ENCODE data around the gene TIMMDC1. TPM values are rescaled to one million over a fixed set of nuclear protein-coding genes. Genes with fewer than 3 reads are reported as not detected.

Gene TIMMDC1
- total and polyA plus RNA-seq, 9 of the 15 experiments (the other 6 are each of a cell fraction or from before 2014, with no cell fraction given): 62.1 to 226 (median 86.6) TPM

DNA sequence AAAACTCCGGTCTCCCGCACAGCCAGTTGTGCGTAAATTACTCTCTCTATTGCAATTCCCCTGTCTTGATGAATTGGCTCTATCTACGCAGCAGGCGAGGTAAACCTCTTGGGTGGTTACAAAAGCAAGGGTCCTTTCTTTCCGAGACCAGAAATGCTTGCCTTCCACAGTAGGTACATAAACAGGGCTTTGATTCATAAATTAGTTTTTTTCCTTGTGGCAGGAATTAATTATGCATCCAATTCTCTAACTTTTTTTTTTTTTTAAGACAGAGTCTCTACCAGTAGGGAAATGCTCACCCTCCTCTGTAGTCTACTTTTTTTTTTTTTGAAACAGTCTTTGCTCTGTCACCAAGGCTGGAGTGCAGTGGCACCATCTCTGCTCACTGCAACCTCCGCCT lies 44.8 kb downstream of the TIMMDC1 start (continued):
- TF ChIP-seq, protein P1, sequence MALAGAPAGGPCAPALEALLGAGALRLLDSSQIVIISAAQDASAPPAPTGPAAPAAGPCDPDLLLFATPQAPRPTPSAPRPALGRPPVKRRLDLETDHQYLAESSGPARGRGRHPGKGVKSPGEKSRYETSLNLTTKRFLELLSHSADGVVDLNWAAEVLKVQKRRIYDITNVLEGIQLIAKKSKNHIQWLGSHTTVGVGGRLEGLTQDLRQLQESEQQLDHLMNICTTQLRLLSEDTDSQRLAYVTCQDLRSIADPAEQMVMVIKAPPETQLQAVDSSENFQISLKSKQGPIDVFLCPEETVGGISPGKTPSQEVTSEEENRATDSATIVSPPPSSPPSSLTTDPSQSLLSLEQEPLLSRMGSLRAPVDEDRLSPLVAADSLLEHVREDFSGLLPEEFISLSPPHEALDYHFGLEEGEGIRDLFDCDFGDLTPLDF (CRISPR knock-in tag; IDR thresholded peaks at IDR 0.05): no peak
- TF ChIP-seq HDGF (IDR thresholded peaks at IDR 0.05) (no peak), RHOXF2B (CRISPR knock-in tag; conservative IDR thresholded peaks at IDR 0.05) (no peak), KHSRP (IDR thresholded peaks at IDR 0.05) (no peak), NFE2L1 (tag; IDR thresholded peaks at IDR 0.05; ENCODE audit: borderline replicate concordance, low read depth) (no peak), DIDO1 (tag; IDR thresholded peaks at IDR 0.05; ENCODE audit: low read depth) (no peak)
- TF ChIP-seq, protein P2, sequence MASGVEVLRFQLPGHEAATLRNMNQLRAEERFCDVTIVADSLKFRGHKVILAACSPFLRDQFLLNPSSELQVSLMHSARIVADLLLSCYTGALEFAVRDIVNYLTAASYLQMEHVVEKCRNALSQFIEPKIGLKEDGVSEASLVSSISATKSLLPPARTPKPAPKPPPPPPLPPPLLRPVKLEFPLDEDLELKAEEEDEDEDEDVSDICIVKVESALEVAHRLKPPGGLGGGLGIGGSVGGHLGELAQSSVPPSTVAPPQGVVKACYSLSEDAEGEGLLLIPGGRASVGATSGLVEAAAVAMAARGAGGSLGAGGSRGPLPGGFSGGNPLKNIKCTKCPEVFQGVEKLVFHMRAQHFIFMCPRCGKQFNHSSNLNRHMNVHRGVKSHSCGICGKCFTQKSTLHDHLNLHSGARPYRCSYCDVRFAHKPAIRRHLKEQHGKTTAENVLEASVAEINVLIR (CRISPR knock-in tag; IDR thresholded peaks at IDR 0.05): no peak

DNA sequence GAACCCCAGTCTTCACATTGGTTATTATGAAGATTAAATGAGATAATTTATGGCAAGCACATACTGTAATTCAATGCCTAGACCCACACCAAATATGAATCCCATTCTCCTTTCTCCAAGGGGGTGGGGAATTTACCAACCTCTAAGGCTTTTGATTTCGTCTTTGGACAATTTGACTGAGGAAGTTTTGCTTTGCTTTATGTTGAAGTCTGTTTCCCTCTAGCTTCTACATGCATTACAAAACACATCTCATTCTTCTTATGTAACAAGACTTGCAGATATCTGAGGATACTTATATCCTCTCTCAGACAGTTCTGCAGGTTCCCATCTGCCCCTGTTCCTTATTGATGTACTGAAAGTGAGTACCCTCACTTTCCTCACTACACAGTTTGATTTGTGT lies 48.9 kb downstream of the TIMMDC1 start:
- Histone ChIP-seq H3K4me3 (no peak overlapping the region), H3K9me3 (replicated peaks; ENCODE audit: control insufficient read depth, insufficient read depth, low read depth, low read length) (no peaks in the 10 kb centered on the region), H3K27me3 (ENCODE audit: control insufficient read depth in 2 of 2, insufficient read depth in 2 of 2, low read length in 2 of 2) (no peaks in the 10 kb centered on the region), H3K36me3 (ENCODE audit: control insufficient read depth, insufficient read depth, low read length) (no peaks in the 10 kb centered on the region), H3K9me1 (ENCODE audit: control insufficient read depth, insufficient read depth, low read length) (no peaks in the 10 kb centered on the region), H3K4me2 (ENCODE audit: insufficient read depth, low read length) (no peak overlapping the region), H3K27ac (ENCODE audit: extremely low read depth, low read depth, low read length) (no peak overlapping the region), H2AFZ (ENCODE audit: low read depth, low read length) (no peak overlapping the region), H3K9ac (ENCODE audit: insufficient read depth in 1 of 2, low read depth in 2 of 2, low read length in 2 of 2) (no peak overlapping the region), H4K20me1 (replicated peaks; ENCODE audit: control insufficient read depth, insufficient read depth, low read length) (no peaks in the 10 kb centered on the region), H3K79me2 (ENCODE audit: control insufficient read depth, insufficient read depth, low read length) (no peaks in the 10 kb centered on the region), H3K4me1 (replicated peaks in 1 of 2; ENCODE audit: control insufficient read depth in 2 of 2, insufficient read depth in 2 of 2, low read length in 2 of 2) (no peaks in the 10 kb centered on the region)
- in situ Hi-C loops (cut with MboI): no loop called here
- intact Hi-C loops (cut with micrococcal nuclease): no loop called here
- FAIRE-seq: no peak
- ChIA-PET POLR2A (interaction anchor here (1.1 kb wide), 1 partner anchor 12 kb away, joined by 3 read pairs; no protein-coding TSS in a partner anchor), CTCF (ENCODE audit: low intra/inter-chr PET ratio) (no interaction called here)
- no TSS peak for BruUV-seq (replicated peaks)
- WGBS (ENCODE audit: insufficient coverage, low coverage, missing lambda C conversion rate): 29% methylated on average over 1 of the region's 1 CpG
- no peak for TF ChIP-seq ETV5 (CRISPR knock-in tag; IDR thresholded peaks at IDR 0.05; ENCODE audit: low read depth)
- no peak for TF ChIP-seq ZNF175 (CRISPR knock-in tag; IDR thresholded peaks at IDR 0.05; ENCODE audit: low read depth)
- no peak for TF ChIP-seq DNMT1 (IDR thresholded peaks at IDR 0.05)
- TF ChIP-seq SRSF3 (IDR thresholded peaks at IDR 0.05; ENCODE audit: insufficient read depth, low read length): no peak
- no peak for DNase-seq (ENCODE audit: extremely low read depth in 1 of 4, low spot score in 3 of 4)
- ATAC-seq: no peak
